AG10803 (cell line): Measurements from ENCODE around the gene EYS.

ENCODE experiments used
- DNase-seq: peaks from one replicate; pipeline ENCODE4 v3.0.0; 2010; ENCODE audit warnings: low read depth
- H3K4me3 ChIP-seq: 2 replicates; pipeline ENCODE4 v1.5.1; 2011; ENCODE audit warnings: mild to moderate bottlenecking, low read length, control low read depth
- CTCF ChIP-seq: conservative IDR thresholded peaks from 2 replicates; pipeline ENCODE4 v1.5.1; 2011; ENCODE audit warnings: mild to moderate bottlenecking, low read length, control low read depth, inconsistent platforms

Gene EYS

GRCh38 chr6:65709099-65709830, 2.2 kb upstream of the EYS start:
- TF ChIP-seq CTCF: no peak
- DNase-seq: no peak
- no peak overlapping the region for H3K4me3 ChIP-seq

DNA sequence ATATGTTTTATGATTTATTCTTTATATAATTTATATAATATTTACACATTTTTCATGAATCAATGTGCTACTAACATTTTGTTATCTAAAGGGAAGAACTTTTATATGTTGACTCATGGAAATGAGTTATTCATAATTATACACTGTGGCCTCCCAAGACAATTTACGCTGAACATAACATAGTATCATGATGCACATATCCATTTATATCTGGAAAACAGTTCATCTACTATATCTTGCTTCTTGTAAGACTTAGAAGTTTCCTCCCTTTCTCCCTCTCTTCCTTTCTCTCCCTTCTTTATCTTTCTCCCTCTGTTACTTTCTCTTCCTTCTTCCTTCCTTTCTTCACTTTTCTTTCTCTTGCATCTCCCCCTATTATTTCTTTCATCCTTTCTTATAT, 1.1 kb upstream of the EYS start:
- no peak for DNase-seq
- TF ChIP-seq CTCF: no peak
- no peak overlapping the region for H3K4me3 ChIP-seq

DNA sequence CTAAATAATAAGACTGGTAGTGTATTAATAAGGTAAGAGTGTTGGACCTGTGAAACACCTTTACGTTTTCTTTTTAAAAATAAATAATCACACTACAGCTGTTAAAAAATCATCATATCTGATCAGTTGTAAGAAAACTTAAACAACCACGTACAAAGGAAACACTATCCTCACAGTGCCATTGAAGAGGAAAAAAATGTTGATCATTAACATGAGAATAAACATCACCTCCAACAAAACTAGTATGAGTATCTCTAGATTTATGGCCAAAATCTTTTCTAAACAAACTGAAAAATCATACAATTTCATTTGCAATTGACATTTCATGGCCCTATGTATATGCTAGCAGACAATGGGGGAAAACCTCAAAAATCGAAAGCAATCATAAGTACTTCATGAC, 590 bp downstream of the EYS start:
- no peak for DNase-seq
- TF ChIP-seq CTCF: no peak
- H3K4me3 ChIP-seq: no peak overlapping the region

- no peak for TF ChIP-seq CTCF
- no peak for DNase-seq
- H3K4me3 ChIP-seq: no peak overlapping the region
Observed at GRCh38 chr6:65701325-65701724, 5.7 kb downstream of the EYS start.

DNA sequence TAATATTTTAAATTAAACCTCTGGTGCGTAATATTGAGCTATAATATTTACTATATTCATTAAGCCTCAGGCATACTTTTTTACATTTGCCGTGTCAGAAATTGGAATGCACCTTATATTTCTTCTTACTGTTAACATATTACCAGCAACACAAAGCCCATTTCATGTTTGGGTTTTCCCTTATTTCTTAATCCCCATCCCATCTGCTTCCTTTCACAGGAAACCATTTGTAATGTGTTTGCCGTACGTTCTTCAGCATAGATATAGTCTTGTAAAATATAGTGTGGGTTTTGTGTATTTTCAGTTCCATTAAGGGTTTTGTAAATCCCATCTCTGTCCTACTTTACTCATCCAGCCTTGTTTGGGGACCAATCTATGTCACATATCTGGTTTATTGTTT, 6.5 kb downstream of the EYS start:
- no peak for DNase-seq
- H3K4me3 ChIP-seq: no peak overlapping the region
- no peak for TF ChIP-seq CTCF

DNA sequence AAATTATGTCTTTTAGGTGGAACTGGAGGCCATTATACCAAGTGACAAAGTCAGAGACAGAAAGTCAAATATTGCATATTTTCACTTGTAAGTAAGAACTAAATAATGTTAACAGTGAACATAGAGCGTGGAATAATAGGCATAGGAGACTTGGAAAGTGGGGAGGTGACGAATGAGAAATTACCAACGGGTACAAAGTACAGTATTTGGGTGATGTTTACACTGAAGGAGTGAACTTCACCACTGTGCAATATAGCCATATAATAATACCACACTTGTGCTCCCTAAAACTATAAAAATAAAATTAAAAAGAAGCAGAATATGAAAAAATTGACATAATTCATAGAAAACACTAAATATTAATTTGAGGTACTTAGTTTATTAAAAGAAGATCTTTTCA, 14.9 kb downstream of the EYS start:
- DNase-seq: no peak
- no peak for TF ChIP-seq CTCF
- no peak overlapping the region for H3K4me3 ChIP-seq

GRCh38 chr6:65680232-65680631, 26.8 kb downstream of the EYS start:
- no peak overlapping the region for H3K4me3 ChIP-seq
- TF ChIP-seq CTCF: no peak
- no peak for DNase-seq
